Omental fat pad (tissue), 4 donors: ENCODE results near the gene ANGEL2. TPM values are rescaled to one million over a fixed set of nuclear protein-coding genes. Genes with fewer than 3 reads are reported as not detected.

ENCODE experiments used
- ATAC-seq: fragments of 150-250 bp; one replicate; pipeline ENCODE4 v1.9.1; 2016; ENCODE audit warnings: mild to moderate bottlenecking, moderate library complexity; ENCODE audit not compliant: low FRiP score
- DNase-seq: peaks from one replicate; pipeline ENCODE4 v3.0.0-alpha.2; 2019; ENCODE audit warnings: low spot score
- total RNA-seq, 4 donors: library from RNA; depleted of rRNA; stranded (reverse); fragments of >200 nt; gene quantifications; one replicate each; pipeline ENCODE4 v1.1.0, GENCODE V29; 2016
- TF ChIP-seq, protein P1 (sequence below), 3 donors: fragments of 450-650 bp; IDR thresholded peaks; one replicate each; pipeline ENCODE4 v1.5.1; 2016 to 2017; ENCODE audit warnings: antibody characterized with exemption in 3 of 3, mild to moderate bottlenecking in 3 of 3, moderate library complexity in 2 of 3

ANGEL2 gene
- total RNA-seq, 4 donors from 2014 or later, result 28.7 to 63.4 (median 41.1) TPM

DNA sequence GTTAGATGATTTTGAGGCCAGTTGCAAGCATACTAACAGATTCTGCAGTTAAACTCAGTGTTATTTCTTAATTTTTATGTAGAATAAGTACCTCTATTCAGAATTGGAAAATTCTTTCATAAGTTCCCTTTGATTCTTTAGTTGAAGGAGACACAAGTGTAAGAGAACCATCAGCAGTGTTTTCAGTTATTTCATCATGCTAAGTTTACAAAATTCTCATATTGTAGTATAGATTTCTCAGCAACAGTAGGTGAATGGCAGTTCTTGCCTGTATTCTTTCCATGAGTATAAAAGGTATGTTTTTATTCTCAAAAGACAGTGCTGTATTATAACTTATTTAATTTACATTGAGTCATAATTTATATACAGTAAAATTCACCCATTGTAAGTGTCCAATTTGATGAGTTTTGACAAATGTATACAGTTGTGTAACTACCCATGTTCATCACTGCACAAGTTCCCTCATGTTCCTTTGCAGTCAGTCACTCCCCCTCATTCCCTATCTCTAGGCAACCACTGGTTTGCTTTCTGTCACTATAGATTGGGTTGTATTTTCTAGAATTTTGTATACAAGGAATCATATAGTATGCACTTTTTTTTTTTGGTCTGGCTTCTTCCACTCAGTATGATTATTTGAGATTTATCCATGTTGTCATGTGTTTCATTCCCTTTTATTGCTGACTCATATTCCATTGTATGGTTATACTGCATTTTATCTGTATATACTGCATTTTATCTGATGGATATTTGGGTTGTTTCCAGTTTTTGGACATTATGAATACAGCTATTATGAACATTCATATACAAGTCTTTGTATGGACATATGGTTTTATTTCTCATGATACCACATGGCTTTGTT is 39.3 kb upstream of the ANGEL2 start:
- no peak for DNase-seq
- TF ChIP-seq, protein P1, sequence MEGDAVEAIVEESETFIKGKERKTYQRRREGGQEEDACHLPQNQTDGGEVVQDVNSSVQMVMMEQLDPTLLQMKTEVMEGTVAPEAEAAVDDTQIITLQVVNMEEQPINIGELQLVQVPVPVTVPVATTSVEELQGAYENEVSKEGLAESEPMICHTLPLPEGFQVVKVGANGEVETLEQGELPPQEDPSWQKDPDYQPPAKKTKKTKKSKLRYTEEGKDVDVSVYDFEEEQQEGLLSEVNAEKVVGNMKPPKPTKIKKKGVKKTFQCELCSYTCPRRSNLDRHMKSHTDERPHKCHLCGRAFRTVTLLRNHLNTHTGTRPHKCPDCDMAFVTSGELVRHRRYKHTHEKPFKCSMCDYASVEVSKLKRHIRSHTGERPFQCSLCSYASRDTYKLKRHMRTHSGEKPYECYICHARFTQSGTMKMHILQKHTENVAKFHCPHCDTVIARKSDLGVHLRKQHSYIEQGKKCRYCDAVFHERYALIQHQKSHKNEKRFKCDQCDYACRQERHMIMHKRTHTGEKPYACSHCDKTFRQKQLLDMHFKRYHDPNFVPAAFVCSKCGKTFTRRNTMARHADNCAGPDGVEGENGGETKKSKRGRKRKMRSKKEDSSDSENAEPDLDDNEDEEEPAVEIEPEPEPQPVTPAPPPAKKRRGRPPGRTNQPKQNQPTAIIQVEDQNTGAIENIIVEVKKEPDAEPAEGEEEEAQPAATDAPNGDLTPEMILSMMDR (IDR thresholded peaks at IDR 0.05), result no peak
- no peak for ATAC-seq

DNA sequence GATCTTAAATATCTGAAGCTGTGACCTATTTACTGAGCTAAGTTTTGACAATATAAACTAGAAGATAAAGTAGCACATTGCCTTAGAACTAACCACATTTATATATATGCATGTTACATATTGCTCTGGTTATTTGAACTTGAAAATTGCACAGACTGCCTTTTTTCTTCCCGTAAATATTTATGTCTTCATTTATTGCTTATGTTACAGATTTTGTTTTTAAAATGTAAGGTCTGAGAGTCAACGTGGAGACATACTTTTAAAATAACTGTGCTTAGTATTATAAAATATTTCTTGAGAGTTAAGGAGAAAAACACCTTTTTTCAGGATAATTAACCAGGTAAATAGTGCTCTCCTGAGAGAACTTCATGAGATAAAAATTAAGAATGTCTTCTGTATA is 38.5 kb upstream of the ANGEL2 start:
- TF ChIP-seq, protein P1 (IDR thresholded peaks at IDR 0.05), result no peak
- DNase-seq, result no peak
- no peak for ATAC-seq

DNA sequence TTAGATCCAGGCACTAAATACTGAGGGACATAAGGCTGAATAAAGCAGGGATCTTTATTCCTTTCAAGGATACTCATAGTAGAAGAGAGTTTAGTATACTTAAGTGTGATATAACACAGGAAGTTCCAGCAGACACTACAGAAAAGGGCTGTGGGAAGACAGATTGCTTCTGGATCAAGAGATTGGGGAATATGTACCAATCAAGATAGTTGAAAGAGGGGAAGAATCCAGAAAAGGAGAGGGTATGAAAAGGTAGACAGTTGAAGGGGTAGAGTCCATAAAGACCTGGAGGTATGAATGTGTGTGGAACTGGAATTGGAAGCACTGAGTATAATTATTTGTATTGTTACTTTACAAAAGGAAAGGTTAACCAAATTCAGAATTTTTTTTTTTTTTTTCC is 37.8 kb upstream of the ANGEL2 start:
- no peak for ATAC-seq
- TF ChIP-seq, protein P1 (IDR thresholded peaks at IDR 0.05), result no peak
- DNase-seq, result no peak

DNA sequence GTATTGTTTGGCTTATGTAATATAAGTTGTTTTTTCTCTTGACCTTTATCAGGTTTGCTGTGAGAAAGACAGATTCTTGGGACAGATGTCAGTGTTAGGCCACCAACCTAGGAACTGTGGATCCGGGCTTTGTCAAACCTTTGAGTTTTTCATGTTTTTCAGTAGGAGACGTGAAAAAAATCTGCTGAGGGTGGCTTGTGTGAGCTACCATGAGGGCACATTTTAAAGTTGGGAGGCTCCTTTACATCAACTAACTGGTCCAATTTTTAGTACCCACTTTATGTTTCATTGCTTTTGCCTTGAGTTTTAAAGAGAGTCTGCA is 36.2 kb upstream of the ANGEL2 start:
- TF ChIP-seq, protein P1 (IDR thresholded peaks at IDR 0.05), result no peak
- ATAC-seq (no peak), DNase-seq (no peak)

DNA sequence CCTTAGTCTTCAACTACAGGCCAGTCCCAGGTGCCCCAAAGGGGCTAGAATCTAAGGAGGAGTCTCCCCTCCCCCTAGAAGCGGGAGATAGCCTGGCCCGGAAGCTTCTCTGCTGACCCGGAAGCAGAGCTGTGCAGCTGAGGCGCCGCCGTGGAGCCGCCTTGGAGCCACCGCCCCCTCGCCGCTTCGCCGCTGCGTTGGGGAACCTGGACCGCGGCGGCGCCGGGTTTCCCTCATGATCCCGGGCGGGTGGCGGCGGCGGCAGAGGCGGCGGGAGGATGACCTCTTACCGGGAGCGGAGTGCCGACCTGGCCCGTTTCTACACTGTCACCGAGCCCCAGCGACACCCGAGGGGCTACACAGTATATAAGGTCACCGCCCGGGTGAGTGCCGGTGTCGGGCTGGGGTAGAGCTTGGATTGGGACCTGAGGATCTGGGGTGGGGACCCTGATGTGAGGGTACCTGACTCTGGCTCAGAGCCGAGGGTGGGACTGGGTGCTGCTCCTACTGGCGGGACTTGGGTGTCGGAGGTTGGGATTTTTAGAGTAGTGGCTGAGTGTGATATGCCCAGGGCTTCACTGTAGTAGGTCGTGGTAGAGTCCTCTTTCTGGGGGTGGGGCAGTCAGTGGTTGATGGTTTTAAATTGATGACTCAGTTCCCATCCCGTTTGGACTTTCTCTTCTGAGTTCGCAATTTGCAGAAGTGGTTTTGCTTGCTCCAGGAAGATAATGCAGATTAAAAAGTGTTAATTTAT is 35.6 kb upstream of the ANGEL2 start, which contains the start of gene RPS6KC1:
Gene RPS6KC1 (plus strand): TSS at position 115 of the 754 bp plus-strand sequence. CDS start 164 bp downstream, at position 279.
- peak; percentile 97 for ATAC-seq
- TF ChIP-seq, protein P1 (IDR thresholded peaks at IDR 0.05), result no peak
- peak; percentile 57 for DNase-seq

DNA sequence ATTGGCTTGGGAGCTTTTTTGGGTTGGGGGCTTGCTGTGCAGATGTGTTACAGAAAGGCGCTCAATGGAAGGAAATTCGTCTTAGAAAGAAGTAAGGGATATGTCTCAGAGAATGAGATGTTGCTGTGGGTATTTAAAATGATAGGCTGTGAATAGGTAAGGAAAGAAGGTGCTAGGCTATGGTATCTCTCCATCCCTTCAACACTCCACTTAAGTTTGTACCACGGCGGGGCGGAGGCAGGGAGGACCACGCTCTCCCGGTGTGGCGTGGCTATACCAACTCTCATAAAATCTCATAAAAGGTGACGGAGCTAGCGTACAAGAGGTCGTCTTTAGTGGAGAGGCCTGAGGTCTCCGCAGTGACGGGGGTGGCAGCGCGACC is 35.1 kb upstream of the ANGEL2 start:
- ATAC-seq (peak; percentile 30), DNase-seq (no peak)
- TF ChIP-seq, protein P1 (IDR thresholded peaks at IDR 0.05), result no peak
